K562 (cell line): ENCODE measurements around the gene RANBP3. TPM values are rescaled to one million over a fixed set of nuclear protein-coding genes. Genes with fewer than 3 reads are reported as not detected.

Experiments
- ASH1L ChIP-seq: fragments of 450-650 bp; IDR thresholded peaks from 2 replicates; pipeline ENCODE4 v1.6.1; 2018; ENCODE audit warnings: borderline replicate concordance, mild to moderate bottlenecking, low read depth; ENCODE audit not compliant: partially characterized antibody
- ETV5 ChIP-seq: sonication (generic); formaldehyde crosslinking; IDR thresholded peaks from 2 replicates; pipeline ENCODE4 v1.4.0; 2020; ENCODE audit warnings: low read depth, mild to moderate bottlenecking, missing genetic modification reagents
- FOXM1 ChIP-seq, 2 experiments: fragments of 450-650 bp in 1 of 2; sonication (generic) in 1 of 2; formaldehyde crosslinking in 1 of 2; IDR thresholded peaks; 2 replicates each; pipeline versions ENCODE4 v1.6.1 to v1.9.0; 2017 to 2022; ENCODE audit warnings: low read depth in 2 of 2, mild to moderate bottlenecking in 2 of 2, missing genetic modification reagents in 1 of 2, moderate library complexity in 1 of 2
- HDAC3 ChIP-seq: fragments of 450-650 bp; IDR thresholded peaks from 2 replicates; pipeline ENCODE4 v1.6.1; 2018; ENCODE audit warnings: borderline replicate concordance, mild to moderate bottlenecking, moderate library complexity; ENCODE audit not compliant: partially characterized antibody
- HNRNPH1 ChIP-seq: fragments of 200-400 bp; formaldehyde crosslinking; optimal IDR thresholded peaks from 2 replicates; pipeline ENCODE3; 2017; ENCODE audit warnings: low read depth, mild to moderate bottlenecking, low read length, moderate library complexity
- KAT7 ChIP-seq: sonication (generic); formaldehyde crosslinking; IDR thresholded peaks from 2 replicates; pipeline ENCODE4 v1.8.0; 2022; ENCODE audit warnings: missing genetic modification reagents, mild to moderate bottlenecking, borderline replicate concordance
- MECOM ChIP-seq: fragments of 250-450 bp; sonication (Bioruptor Pico); IDR thresholded peaks from 2 replicates; pipeline ENCODE4 v1.8.0; 2022; ENCODE audit warnings: inconsistent platforms
- NONO ChIP-seq, 2 experiments: fragments of 200-400 bp in 1 of 2; fragments of 450-650 bp in 1 of 2; formaldehyde crosslinking in 1 of 2; IDR thresholded peaks; 2 replicates each; pipeline ENCODE4 v1.6.1; 2017; ENCODE audit warnings: low read depth in 2 of 2, mild to moderate bottlenecking in 2 of 2, moderate library complexity in 2 of 2, low read length in 1 of 2
- PHF20 ChIP-seq: fragments of 450-650 bp; IDR thresholded peaks from 2 replicates; pipeline ENCODE4 v1.6.1; 2018; ENCODE audit not compliant: partially characterized antibody
- POLR2G ChIP-seq: fragments of 200-400 bp; formaldehyde crosslinking; IDR thresholded peaks from 2 replicates; pipeline ENCODE4 v1.6.1; 2017; ENCODE audit warnings: low read depth, mild to moderate bottlenecking, antibody characterized with exemption, low read length, moderate library complexity
- SIN3B ChIP-seq: fragments of 450-650 bp; IDR thresholded peaks from 2 replicates; pipeline ENCODE4 v1.6.1; 2017; ENCODE audit warnings: low read depth, mild to moderate bottlenecking, moderate library complexity
- SMAD4 ChIP-seq: fragments of 250-450 bp; sonication (Bioruptor Pico); conservative IDR thresholded peaks from 2 replicates; pipeline ENCODE4 v1.8.0; 2021; ENCODE audit warnings: inconsistent platforms, mild to moderate bottlenecking, moderate library complexity
- SP1 ChIP-seq: sonication (generic); formaldehyde crosslinking; IDR thresholded peaks from 2 replicates; pipeline ENCODE4 v1.8.1; 2022; ENCODE audit warnings: mild to moderate bottlenecking, missing genetic modification reagents
- TAF1 ChIP-seq: IDR thresholded peaks from 2 replicates; pipeline ENCODE4 v1.6.1; 2011; ENCODE audit warnings: mild to moderate bottlenecking, low read length, moderate library complexity; ENCODE audit not compliant: insufficient read depth, control insufficient read depth, severe bottlenecking; ENCODE audit errors: extremely low read depth
- polyA plus RNA-seq, 8 experiments: library from polyadenylated mRNA; depleted of rRNA in 4 of 8; stranded (reverse) in 5 of 8; unstranded in 3 of 8; fragments of >200 nt; fragmentation: Nextera tagmentation in 2 of 8; fragmentation: Illumina TruSeq in 1 of 8; extraction: Ambion mirVana in 2 of 8; extraction: Trizol in 1 of 8; gene quantifications; 2 replicates each; pipeline versions ENCODE4 v1.2.1 to v1.2.3, GENCODE V29; 2011 to 2014; ENCODE audit warnings: inconsistent platforms in 1 of 8, missing spikeins in 1 of 8
- total RNA-seq, 7 experiments: library from RNA; depleted of rRNA in 6 of 7; stranded (reverse); fragments of >200 nt in 6 of 7; fragmentation: Illumina TruSeq in 2 of 7; extraction: Trizol in 2 of 7; gene quantifications; 2 replicates each; pipeline versions ENCODE4 v1.2.1 to v1.2.3, GENCODE V29; 2011 to 2021; ENCODE audit warnings: low replicate concordance in 1 of 7
- TF ChIP-seq, protein P1 (sequence below): sonication (generic); formaldehyde crosslinking; IDR thresholded peaks from 2 replicates; pipeline ENCODE4 v1.8.1; 2023; ENCODE audit warnings: mild to moderate bottlenecking, missing genetic modification reagents
- TF ChIP-seq, protein P2 (sequence below), 2 experiments: fragments of 450-650 bp in 1 of 2; sonication (generic) in 1 of 2; formaldehyde crosslinking; conservative IDR thresholded peaks; 2 replicates each; pipeline versions ENCODE4 v1.4.0 to v1.8.1; 2020 to 2022; ENCODE audit warnings: mild to moderate bottlenecking in 1 of 2, missing genetic modification reagents in 1 of 2
- TF ChIP-seq, protein P3 (sequence below), 3 experiments: fragments of 200-800 bp in 1 of 3; sonication (Bioruptor generic) in 1 of 3; sonication (generic) in 1 of 3; formaldehyde crosslinking in 1 of 3; IDR thresholded peaks; 2 replicates each; pipeline versions ENCODE4 v1.6.1 to v1.8.0; 2016 to 2022; ENCODE audit warnings: mild to moderate bottlenecking in 2 of 3, missing compliant biosample characterization in 2 of 3, missing genetic modification characterization in 2 of 3, missing genetic modification reagents in 1 of 3
- TF ChIP-seq, protein P4 (sequence below): fragments of 450-650 bp; formaldehyde crosslinking; IDR thresholded peaks from 2 replicates; pipeline ENCODE4 v1.4.0; 2022; ENCODE audit warnings: missing genetic modification characterization

The RANBP3 gene
- total and polyA plus RNA-seq, 9 of the 15 experiments (the other 6 are each of a cell fraction or from before 2014, with no cell fraction given): 0.90 to 95.1 (median 63.2) TPM

DNA sequence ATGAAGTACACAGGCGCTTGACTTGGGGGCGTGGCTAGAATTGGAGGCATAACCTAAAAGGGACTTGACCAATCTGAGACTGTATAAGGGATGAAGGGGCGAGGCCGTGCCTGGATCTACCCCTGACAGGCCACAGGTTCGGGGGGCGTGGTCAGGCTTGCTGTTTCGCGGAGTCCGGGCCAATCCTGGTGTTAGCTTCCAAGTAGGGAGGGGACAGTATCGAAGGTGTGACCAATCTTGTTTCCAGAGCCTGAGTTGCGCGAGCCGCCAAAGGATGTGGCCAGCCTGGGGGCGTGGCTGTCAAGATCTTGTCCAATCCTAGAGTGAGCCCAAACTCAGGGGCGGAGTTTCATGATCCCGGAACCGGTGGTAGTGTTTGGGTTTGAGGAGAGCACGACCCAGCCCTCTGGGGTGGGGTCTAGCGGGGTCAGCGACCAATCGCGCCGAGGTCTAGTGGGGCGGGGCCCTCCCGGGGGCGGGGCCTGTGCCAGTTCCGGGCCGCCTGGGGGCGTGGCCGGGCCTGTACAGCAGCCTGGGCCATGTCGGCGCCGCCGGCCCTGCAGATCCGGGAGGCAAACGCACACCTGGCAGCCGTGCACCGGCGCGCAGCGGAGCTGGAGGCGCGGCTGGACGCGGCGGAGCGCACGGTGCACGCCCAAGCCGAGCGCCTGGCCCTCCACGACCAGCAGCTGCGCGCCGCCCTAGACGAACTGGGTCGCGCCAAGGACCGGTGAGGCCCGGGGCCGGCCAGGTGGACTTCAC is 73.4 kb downstream of the RANBP3 start, which contains the start of gene VMAC (continued):
- TF ChIP-seq POLR2G (peak; percentile 80), HNRNPH1 (no peak), ASH1L (peak; percentile 45), MECOM (no peak), TAF1 (peak; percentile 39), SP1 (peak; percentile 14), FOXM1 (IDR thresholded peaks at IDR 0.05; ENCODE audit: low read depth) (no peak), FOXM1 (CRISPR knock-in tag; IDR thresholded peaks at IDR 0.05; ENCODE audit: low read depth) (0 out of 2 replicates have a peak, but pooled peaks have one; percentile 53), PHF20 (peak; percentile 65), KAT7 (CRISPR knock-in tag) (0 out of 2 replicates have a peak, but pooled peaks have one; percentile 51), SMAD4 (CRISPR knock-in tag) (peak; percentile 46; the same call in 1 of the 2 replicates), NONO (IDR thresholded peaks at IDR 0.05; ENCODE audit: low read depth in 2 of 2, low read length in 1 of 2) (0 out of 4 replicates have a peak, but pooled peaks have one; percentile 38 to 64), ETV5 (0 out of 2 replicates have a peak, but pooled peaks have one; percentile 34), SIN3B (0 out of 2 replicates have a peak, but pooled peaks have one; percentile 56), HDAC3 (no peak)
- TF ChIP-seq, protein P1, sequence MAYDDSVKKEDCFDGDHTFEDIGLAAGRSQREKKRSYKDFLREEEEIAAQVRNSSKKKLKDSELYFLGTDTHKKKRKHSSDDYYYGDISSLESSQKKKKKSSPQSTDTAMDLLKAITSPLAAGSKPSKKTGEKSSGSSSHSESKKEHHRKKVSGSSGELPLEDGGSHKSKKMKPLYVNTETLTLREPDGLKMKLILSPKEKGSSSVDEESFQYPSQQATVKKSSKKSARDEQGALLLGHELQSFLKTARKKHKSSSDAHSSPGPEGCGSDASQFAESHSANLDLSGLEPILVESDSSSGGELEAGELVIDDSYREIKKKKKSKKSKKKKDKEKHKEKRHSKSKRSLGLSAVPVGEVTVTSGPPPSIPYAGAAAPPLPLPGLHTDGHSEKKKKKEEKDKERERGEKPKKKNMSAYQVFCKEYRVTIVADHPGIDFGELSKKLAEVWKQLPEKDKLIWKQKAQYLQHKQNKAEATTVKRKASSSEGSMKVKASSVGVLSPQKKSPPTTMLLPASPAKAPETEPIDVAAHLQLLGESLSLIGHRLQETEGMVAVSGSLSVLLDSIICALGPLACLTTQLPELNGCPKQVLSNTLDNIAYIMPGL (CRISPR knock-in tag): no peak; the same call in 1 of the 2 replicates
- TF ChIP-seq, protein P2, sequence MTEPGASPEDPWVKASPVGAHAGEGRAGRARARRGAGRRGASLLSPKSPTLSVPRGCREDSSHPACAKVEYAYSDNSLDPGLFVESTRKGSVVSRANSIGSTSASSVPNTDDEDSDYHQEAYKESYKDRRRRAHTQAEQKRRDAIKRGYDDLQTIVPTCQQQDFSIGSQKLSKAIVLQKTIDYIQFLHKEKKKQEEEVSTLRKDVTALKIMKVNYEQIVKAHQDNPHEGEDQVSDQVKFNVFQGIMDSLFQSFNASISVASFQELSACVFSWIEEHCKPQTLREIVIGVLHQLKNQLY (CRISPR knock-in tag; conservative IDR thresholded peaks at IDR 0.05): no peak
- TF ChIP-seq, protein P3, sequence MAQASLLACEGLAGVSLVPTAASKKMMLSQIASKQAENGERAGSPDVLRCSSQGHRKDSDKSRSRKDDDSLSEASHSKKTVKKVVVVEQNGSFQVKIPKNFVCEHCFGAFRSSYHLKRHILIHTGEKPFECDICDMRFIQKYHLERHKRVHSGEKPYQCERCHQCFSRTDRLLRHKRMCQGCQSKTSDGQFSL (CRISPR knock-in tag; IDR thresholded peaks at IDR 0.05): no peak
- TF ChIP-seq, protein P3 (tag; IDR thresholded peaks at IDR 0.05): no peak
- TF ChIP-seq, protein P4, sequence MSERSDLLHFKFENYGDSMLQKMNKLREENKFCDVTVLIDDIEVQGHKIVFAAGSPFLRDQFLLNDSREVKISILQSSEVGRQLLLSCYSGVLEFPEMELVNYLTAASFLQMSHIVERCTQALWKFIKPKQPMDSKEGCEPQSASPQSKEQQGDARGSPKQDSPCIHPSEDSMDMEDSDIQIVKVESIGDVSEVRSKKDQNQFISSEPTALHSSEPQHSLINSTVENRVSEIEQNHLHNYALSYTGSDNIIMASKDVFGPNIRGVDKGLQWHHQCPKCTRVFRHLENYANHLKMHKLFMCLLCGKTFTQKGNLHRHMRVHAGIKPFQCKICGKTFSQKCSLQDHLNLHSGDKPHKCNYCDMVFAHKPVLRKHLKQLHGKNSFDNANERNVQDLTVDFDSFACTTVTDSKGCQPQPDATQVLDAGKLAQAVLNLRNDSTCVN (CRISPR knock-in tag): no peak
